ENCODE results near the gene TMEM131L.

TMEM131L gene

DNA sequence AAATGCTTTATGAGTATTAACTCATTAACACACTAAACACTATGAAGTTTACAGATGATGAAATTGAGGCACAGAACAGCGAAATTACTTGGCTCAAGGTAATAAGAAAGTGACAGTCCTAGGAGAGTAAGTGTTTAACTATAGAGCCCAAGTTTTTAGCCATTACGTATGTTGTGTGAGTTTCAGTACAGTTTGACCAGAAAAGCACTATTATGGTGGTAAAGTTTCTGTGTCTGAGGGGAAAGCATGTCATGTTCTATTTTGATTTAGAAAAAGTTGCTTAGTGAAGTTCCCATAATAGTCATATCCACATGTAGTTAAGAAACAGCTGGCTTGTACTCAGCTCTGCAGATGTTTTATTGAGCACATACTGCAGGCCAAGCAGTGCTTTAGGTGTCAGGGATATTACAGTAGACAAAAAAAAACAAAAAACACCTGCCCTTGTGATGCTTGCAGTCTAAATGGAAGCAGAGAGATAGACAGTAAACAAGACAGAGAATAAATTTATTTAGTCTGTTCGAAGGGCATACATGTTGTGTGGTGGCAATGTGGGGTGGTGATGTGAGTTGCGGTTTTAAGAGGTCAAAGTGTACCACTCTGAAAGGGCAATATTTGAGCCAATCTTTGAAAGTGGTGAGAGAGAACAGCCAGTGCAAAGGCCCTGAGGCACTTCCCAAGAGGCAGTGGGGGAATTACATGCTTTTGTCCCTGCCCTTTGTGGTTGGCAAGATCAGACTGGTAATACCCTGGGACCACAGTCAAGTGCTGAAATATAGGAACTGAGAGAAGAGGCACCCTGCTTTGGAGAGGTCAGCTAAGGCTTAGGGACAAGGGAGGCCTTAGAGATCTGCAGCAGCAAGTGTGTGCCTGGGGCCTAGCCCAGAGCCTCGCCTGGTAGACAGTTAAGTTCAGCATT is 6.2 kb downstream of the TMEM131L start:
- Histone ChIP-seq H3K23ac (ENCODE audit: low read length in 2 of 2) (no peak overlapping the region), H2BK5ac (ENCODE audit: low read depth, low read length, poor library complexity, severe bottlenecking) (no peak overlapping the region), H3K79me1 (replicated peaks; ENCODE audit: low read length, poor library complexity, severe bottlenecking) (peaks cover 30% of the 10 kb centered on the region), H3K4me1 (ENCODE audit: control insufficient read depth, insufficient read depth, low read depth, low read length) (peaks cover 5% of the 10 kb centered on the region), H3K27ac (ENCODE audit: low read length, poor library complexity, severe bottlenecking) (no peak overlapping the region), H3K9ac (ENCODE audit: low read length) (no peak overlapping the region), H3K9me3 (ENCODE audit: control insufficient read depth, low read length) (no peaks in the 10 kb centered on the region), H3K18ac (ENCODE audit: low read depth in 1 of 2, low read length in 2 of 2) (no peak overlapping the region), H2BK120ac (ENCODE audit: low read depth, low read length) (no peak overlapping the region), H3K27me3 (ENCODE audit: control insufficient read depth in 1 of 2, insufficient read depth in 1 of 2, low read length in 2 of 2) (no peaks in the 10 kb centered on the region), H3K4me3 (ENCODE audit: insufficient read depth in 1 of 2, low read depth in 1 of 2, low read length in 2 of 2) (no peak overlapping the region), H4K8ac (ENCODE audit: low read length) (no peak overlapping the region), H2AK5ac (ENCODE audit: low read length, severe bottlenecking) (no peak overlapping the region), H4K91ac (ENCODE audit: low read length) (no peak overlapping the region), H2AFZ (ENCODE audit: low read depth, low read length) (no peak overlapping the region), H2BK12ac (ENCODE audit: low read length in 2 of 2) (no peak overlapping the region), H3K4ac (ENCODE audit: low read depth in 1 of 2, low read length in 2 of 2) (no peak overlapping the region), H3K14ac (ENCODE audit: low read length in 2 of 2) (no peak overlapping the region), H3K36me3 (ENCODE audit: control insufficient read depth in 1 of 2, insufficient read depth in 2 of 2, low read depth in 1 of 2, low read length in 2 of 2) (peaks cover 4 to 5% of the 10 kb centered on the region in 2 experiments), H3K4me2 (ENCODE audit: low read length, poor library complexity, severe bottlenecking) (no peak overlapping the region), H2BK15ac (ENCODE audit: low read depth, poor library complexity, severe bottlenecking) (no peak overlapping the region)
- DNase-seq: no peak
- 96% methylated on average over 5 of the region's 5 CpGs for WGBS

DNA sequence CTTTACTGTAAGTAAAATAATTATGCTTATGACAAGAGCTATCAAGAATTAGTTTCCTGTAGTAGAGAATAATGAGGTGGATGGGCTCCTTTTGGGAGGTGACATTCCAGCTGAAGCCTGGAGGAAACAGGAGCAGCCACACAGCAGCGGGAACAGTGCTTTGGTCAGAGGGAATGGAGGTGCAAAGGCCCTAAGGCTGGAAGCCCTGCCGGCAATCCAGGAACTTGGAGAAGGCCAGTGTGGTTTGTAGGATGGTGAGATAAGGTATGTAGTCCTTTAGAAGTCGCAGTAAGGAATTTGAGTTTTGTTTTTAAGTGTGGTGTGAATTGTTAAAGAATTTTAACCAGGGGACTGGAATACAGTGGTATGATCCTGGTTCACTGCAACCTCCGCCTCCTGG is 8.1 kb downstream of the TMEM131L start:
- Histone ChIP-seq H4K8ac (ENCODE audit: low read length) (no peak overlapping the region), H3K9me3 (ENCODE audit: control insufficient read depth, low read length) (no peaks in the 10 kb centered on the region), H3K4me2 (ENCODE audit: low read length, poor library complexity, severe bottlenecking) (no peak overlapping the region), H3K36me3 (ENCODE audit: control insufficient read depth in 1 of 2, insufficient read depth in 2 of 2, low read depth in 1 of 2, low read length in 2 of 2) (peaks cover 4 to 5% of the 10 kb centered on the region in 2 experiments), H2BK120ac (ENCODE audit: low read depth, low read length) (no peak overlapping the region), H3K9ac (ENCODE audit: low read length) (no peak overlapping the region), H3K18ac (ENCODE audit: low read depth in 1 of 2, low read length in 2 of 2) (no peak overlapping the region), H2AK5ac (ENCODE audit: low read length, severe bottlenecking) (no peak overlapping the region), H3K14ac (ENCODE audit: low read length in 2 of 2) (no peak overlapping the region), H3K4me3 (ENCODE audit: insufficient read depth in 1 of 2, low read depth in 1 of 2, low read length in 2 of 2) (no peak overlapping the region), H4K91ac (ENCODE audit: low read length) (no peak overlapping the region), H3K27me3 (ENCODE audit: control insufficient read depth in 1 of 2, insufficient read depth in 1 of 2, low read length in 2 of 2) (no peaks in the 10 kb centered on the region), H2AFZ (ENCODE audit: low read depth, low read length) (no peak overlapping the region), H3K79me1 (replicated peaks; ENCODE audit: low read length, poor library complexity, severe bottlenecking) (peaks cover 28% of the 10 kb centered on the region), H2BK15ac (ENCODE audit: low read depth, poor library complexity, severe bottlenecking) (no peak overlapping the region), H2BK12ac (ENCODE audit: low read length in 2 of 2) (no peak overlapping the region), H3K27ac (ENCODE audit: low read length, poor library complexity, severe bottlenecking) (no peak overlapping the region), H2BK5ac (ENCODE audit: low read depth, low read length, poor library complexity, severe bottlenecking) (no peak overlapping the region), H3K4ac (ENCODE audit: low read depth in 1 of 2, low read length in 2 of 2) (no peak overlapping the region), H3K23ac (ENCODE audit: low read length in 2 of 2) (no peak overlapping the region), H3K4me1 (ENCODE audit: control insufficient read depth, insufficient read depth, low read depth, low read length) (peaks cover 2% of the 10 kb centered on the region)
- no peak for DNase-seq
- 98% methylated on average over 4 of the region's 4 CpGs for WGBS

DNA sequence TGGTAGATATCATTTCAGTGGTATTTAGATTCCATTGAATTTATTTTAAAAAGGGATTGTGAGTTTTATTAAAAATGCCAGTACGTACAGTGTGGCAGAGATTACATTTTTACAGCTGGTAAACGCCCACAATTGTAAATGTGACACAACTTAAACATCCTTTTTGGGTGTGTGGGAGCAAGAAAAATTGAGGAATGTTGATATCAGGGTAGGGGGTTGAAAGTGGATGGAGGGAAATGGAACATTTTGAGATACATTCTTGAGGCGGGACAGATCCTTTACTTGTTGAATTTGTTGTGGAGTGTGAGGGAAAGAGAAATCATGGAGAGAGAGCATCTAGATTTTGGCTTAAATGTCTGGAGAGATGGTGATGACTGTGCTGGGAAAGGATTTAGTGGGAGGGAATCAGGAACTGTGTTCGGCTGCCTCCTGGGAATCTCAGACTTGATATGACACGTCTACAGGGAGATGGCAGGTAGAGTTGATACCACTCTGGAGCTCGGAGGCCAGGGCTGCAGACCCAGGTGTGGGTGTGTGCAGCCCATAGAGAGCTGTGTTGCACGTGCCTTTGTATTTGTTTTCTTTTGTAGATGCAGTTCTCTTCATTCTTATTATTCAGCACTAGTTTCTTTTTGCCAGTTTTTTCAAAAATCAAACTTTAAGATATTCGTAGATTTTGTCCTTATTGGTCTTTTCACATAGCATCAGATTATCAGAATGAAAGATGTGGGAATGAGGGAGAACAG is 10.8 kb downstream of the TMEM131L start:
- H2AFZ ChIP-seq (ENCODE audit: low read depth, low read length): no peak overlapping the region
- H3K79me1 ChIP-seq (replicated peaks; ENCODE audit: low read length, poor library complexity, severe bottlenecking): peaks cover 22% of the 10 kb centered on the region
- H3K27me3 ChIP-seq (ENCODE audit: control insufficient read depth in 1 of 2, insufficient read depth in 1 of 2, low read length in 2 of 2): no peaks in the 10 kb centered on the region
- H2BK120ac ChIP-seq (ENCODE audit: low read depth, low read length): no peak overlapping the region
- H3K18ac ChIP-seq (ENCODE audit: low read depth in 1 of 2, low read length in 2 of 2): no peak overlapping the region
- no peak overlapping the region for H3K4me3 ChIP-seq (ENCODE audit: insufficient read depth in 1 of 2, low read depth in 1 of 2, low read length in 2 of 2)
- DNase-seq: no peak
- no peak overlapping the region for H4K8ac ChIP-seq (ENCODE audit: low read length)
- H3K23ac ChIP-seq (ENCODE audit: low read length in 2 of 2): no peak overlapping the region
- H2AK5ac ChIP-seq (ENCODE audit: low read length, severe bottlenecking): no peak overlapping the region
- H2BK15ac ChIP-seq (ENCODE audit: low read depth, poor library complexity, severe bottlenecking): no peak overlapping the region
- peaks cover 7 to 8% of the 10 kb centered on the region in 2 experiments for H3K36me3 ChIP-seq (ENCODE audit: control insufficient read depth in 1 of 2, insufficient read depth in 2 of 2, low read depth in 1 of 2, low read length in 2 of 2)
- no peak overlapping the region for H3K27ac ChIP-seq (ENCODE audit: low read length, poor library complexity, severe bottlenecking)
- no peak overlapping the region for H3K14ac ChIP-seq (ENCODE audit: low read length in 2 of 2)
- no peak overlapping the region for H2BK5ac ChIP-seq (ENCODE audit: low read depth, low read length, poor library complexity, severe bottlenecking)
- no peaks in the 10 kb centered on the region for H3K4me1 ChIP-seq (ENCODE audit: control insufficient read depth, insufficient read depth, low read depth, low read length)
- H2BK12ac ChIP-seq (ENCODE audit: low read length in 2 of 2): no peak overlapping the region
- H4K91ac ChIP-seq (ENCODE audit: low read length): no peak overlapping the region
- H3K9ac ChIP-seq (ENCODE audit: low read length): no peak overlapping the region
- no peak overlapping the region for H3K4me2 ChIP-seq (ENCODE audit: low read length, poor library complexity, severe bottlenecking)
- H3K9me3 ChIP-seq (ENCODE audit: control insufficient read depth, low read length): no peaks in the 10 kb centered on the region
- WGBS: 94% methylated on average over 5 of the region's 8 CpGs
- no peak overlapping the region for H3K4ac ChIP-seq (ENCODE audit: low read depth in 1 of 2, low read length in 2 of 2)

DNA sequence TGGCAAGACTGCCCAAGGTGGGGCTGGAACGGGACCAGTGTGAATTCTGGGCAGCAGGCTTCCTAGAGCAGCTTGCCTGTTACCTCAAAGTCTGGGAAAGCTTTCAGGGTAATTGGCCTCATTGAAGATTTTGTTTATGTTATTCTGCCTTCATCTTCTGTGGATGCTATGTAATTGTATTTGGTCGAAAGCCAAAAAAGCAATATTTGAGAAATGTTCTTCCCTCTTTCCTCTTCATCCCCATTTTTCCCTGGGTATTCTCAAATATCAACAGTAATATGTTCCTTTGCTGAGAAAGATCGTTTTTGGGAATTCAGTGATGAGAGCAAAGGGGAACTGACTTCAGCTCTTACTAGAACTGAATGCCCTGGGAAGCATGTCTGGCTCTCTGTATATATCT is 12.9 kb downstream of the TMEM131L start:
- no peaks in the 10 kb centered on the region for H3K27me3 ChIP-seq (ENCODE audit: control insufficient read depth in 1 of 2, insufficient read depth in 1 of 2, low read length in 2 of 2)
- H4K91ac ChIP-seq (ENCODE audit: low read length): no peak overlapping the region
- H3K27ac ChIP-seq (ENCODE audit: low read length, poor library complexity, severe bottlenecking): no peak overlapping the region
- H3K4me3 ChIP-seq (ENCODE audit: insufficient read depth in 1 of 2, low read depth in 1 of 2, low read length in 2 of 2): no peak overlapping the region
- H3K23ac ChIP-seq (ENCODE audit: low read length in 2 of 2): no peak overlapping the region
- H3K36me3 ChIP-seq (ENCODE audit: control insufficient read depth in 1 of 2, insufficient read depth in 2 of 2, low read depth in 1 of 2, low read length in 2 of 2): peaks cover 7 to 8% of the 10 kb centered on the region in 2 experiments
- peaks cover 12% of the 10 kb centered on the region for H3K79me1 ChIP-seq (replicated peaks; ENCODE audit: low read length, poor library complexity, severe bottlenecking)
- no peak overlapping the region for H2BK120ac ChIP-seq (ENCODE audit: low read depth, low read length)
- no peak overlapping the region for H3K14ac ChIP-seq (ENCODE audit: low read length in 2 of 2)
- H2BK15ac ChIP-seq (ENCODE audit: low read depth, poor library complexity, severe bottlenecking): no peak overlapping the region
- WGBS: 83% methylated on average over 2 of the region's 3 CpGs
- no peak overlapping the region for H2BK5ac ChIP-seq (ENCODE audit: low read depth, low read length, poor library complexity, severe bottlenecking)
- no peak overlapping the region for H3K9ac ChIP-seq (ENCODE audit: low read length)
- H4K8ac ChIP-seq (ENCODE audit: low read length): no peak overlapping the region
- DNase-seq: no peak
- no peak overlapping the region for H3K4me2 ChIP-seq (ENCODE audit: low read length, poor library complexity, severe bottlenecking)
- no peak overlapping the region for H2AFZ ChIP-seq (ENCODE audit: low read depth, low read length)
- no peak overlapping the region for H2AK5ac ChIP-seq (ENCODE audit: low read length, severe bottlenecking)
- no peak overlapping the region for H3K18ac ChIP-seq (ENCODE audit: low read depth in 1 of 2, low read length in 2 of 2)
- H3K4ac ChIP-seq (ENCODE audit: low read depth in 1 of 2, low read length in 2 of 2): no peak overlapping the region
- H3K4me1 ChIP-seq (ENCODE audit: control insufficient read depth, insufficient read depth, low read depth, low read length): no peaks in the 10 kb centered on the region
- no peaks in the 10 kb centered on the region for H3K9me3 ChIP-seq (ENCODE audit: control insufficient read depth, low read length)
- H2BK12ac ChIP-seq (ENCODE audit: low read length in 2 of 2): no peak overlapping the region
